H54 (cell line): ENCODE results near the gene TSPAN13.
"Not testable (repeated sequence)": the region's sequence is repeated elsewhere in the genome, so short reads cannot be mapped to it uniquely, and the experiment has no call there.

Source experiments
- DNase-seq: peaks from one replicate; pipeline ENCODE4 v3.0.0; 2011; ENCODE audit warnings: low spot score, mixed read lengths; ENCODE audit not compliant: insufficient read length
- FAIRE-seq: peaks from 3 replicates; lab custom pipeline; 2011; peaks lifted over from hg19 to GRCh38; lab: Jason Lieb, UNC
- POLR2A ChIP-seq: IDR thresholded peaks from 2 replicates; pipeline ENCODE4 v1.6.1; 2011; ENCODE audit warnings: low read depth, mild to moderate bottlenecking, low read length

The TSPAN13 gene

GRCh38 chr7:16753932-16754855 is 639 bp downstream of the TSPAN13 start:
- no peak for FAIRE-seq
- DNase-seq = no peak
- no peak for TF ChIP-seq POLR2A

DNA sequence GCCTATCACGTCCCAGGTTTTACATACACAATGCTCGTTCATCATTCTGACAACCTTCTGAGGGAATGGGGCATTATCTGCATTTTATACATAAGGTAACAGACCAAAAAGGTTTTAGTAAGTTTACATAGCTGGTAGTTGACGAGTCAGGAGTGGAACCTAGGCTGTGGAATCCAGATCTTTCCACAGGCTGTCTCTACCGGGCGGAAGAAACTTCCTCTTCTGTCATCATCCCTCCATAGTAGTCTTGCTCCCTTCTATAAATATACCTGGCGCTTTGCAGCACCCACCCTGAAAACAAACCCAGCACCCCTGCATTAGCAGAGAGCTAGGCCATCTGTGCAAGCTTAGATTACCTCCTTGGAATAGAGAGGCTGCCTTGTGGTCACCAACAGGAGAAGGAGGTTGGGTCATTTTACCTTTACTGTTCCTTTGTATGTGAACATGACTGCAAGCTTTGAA is 1.3 kb downstream of the TSPAN13 start:
- DNase-seq (no peak), FAIRE-seq (no peak)
- TF ChIP-seq POLR2A = no peak

- FAIRE-seq (no peak), DNase-seq (no peak)
- no peak for TF ChIP-seq POLR2A
Measured at GRCh38 chr7:16755397-16755796, 1.8 kb downstream of the TSPAN13 start.

DNA sequence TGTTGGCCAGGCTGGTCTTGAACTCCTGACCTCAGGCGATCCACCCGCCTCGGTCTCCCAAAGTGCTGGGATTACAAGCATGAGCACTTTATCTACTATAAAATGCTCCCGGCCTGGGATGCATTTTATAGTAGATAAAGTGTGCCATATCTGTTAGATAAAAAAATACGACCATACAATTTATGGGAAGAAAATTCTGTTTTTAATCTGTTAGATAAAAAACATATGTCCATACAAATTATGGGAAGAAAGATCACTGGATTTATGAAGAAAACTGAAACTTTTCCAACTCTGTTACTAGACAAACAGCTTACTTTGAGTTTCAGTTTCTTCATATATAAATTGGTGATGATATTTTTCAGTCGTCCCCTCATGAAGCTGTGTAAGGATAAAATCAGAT is 4.5 kb downstream of the TSPAN13 start:
- no peak for DNase-seq
- TF ChIP-seq POLR2A = no peak
- FAIRE-seq = no peak

- TF ChIP-seq POLR2A = no peak
- DNase-seq (no peak), FAIRE-seq (no peak)
Measured at GRCh38 chr7:16758631-16759611, 5.4 kb downstream of the TSPAN13 start.

DNA sequence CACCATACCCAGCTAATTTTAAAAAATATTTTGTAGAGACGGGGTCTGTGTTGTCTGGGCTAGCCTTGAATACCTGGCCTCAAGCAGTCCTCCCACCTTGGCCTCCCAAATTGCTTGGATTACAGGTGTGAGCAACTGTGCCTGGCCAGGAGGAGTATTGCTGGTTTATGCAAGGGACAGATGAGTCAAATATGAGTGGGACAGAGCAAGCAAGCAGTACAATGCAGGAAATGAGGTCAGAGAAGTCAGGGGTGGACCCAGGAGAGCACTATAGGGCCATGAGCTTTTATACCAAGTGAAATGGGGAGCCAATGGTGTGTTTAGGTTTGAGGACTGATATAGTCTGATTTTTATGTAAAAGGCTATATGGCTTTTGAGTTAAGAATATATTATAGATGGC is 6.3 kb downstream of the TSPAN13 start:
- DNase-seq (no peak), FAIRE-seq (no peak)
- no peak for TF ChIP-seq POLR2A

GRCh38 chr7:16762177-16762576 is 8.6 kb downstream of the TSPAN13 start:
- TF ChIP-seq POLR2A = no peak
- DNase-seq (no peak), FAIRE-seq (no peak)

GRCh38 chr7:16764942-16765341 is 11.4 kb downstream of the TSPAN13 start:
- TF ChIP-seq POLR2A = no peak
- no peak for FAIRE-seq
- no peak for DNase-seq

DNA sequence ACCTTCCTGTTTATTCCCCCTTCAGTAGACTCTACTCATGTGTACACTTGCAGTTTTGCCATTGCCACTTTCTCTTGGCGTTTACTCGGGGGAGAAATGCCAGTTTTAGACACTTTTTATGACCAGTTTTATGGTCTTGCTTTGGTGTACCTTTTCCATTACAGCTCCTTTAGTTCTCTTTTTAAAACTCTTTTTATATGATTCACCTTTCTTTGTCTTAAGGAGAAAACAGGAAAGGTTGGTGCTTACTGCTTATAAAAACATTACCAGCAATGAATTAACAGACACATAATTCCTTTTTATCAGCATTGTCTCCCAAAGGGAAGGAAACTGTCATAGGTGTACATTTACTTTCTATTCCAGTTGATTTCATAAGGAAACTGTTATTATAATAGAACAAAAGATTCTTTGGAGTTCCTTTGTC is 11.9 kb downstream of the TSPAN13 start:
- no peak for FAIRE-seq
- no peak for TF ChIP-seq POLR2A
- DNase-seq = no peak

- not testable (repeated sequence) for FAIRE-seq, DNase-seq
Measured at GRCh38 chr7:16769994-16770393, 16.4 kb downstream of the TSPAN13 start.

GRCh38 chr7:16770657-16771329 is 17.2 kb downstream of the TSPAN13 start:
- TF ChIP-seq POLR2A = no peak
- DNase-seq = no peak
- FAIRE-seq = no peak

DNA sequence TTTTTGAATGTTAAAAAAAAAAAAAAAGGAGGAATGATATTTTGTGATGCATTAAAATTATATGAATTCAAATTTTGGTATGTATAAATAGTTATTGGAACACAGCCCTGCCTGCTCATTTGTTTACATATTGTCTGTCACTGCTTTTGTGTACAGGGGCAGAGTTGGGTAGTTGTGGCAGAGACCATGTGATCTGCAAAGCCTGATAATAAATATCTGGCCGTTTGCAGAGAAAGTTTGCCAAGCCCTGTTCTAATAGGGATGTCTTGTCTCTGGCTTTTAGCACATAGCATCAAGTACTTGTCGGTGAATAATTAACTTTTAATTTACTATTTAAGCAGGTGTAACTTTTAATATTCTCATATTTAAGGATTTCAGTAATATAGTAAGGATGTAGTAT is 19.8 kb downstream of the TSPAN13 start:
- TF ChIP-seq POLR2A = no peak
- DNase-seq = no peak
- no peak for FAIRE-seq

DNA sequence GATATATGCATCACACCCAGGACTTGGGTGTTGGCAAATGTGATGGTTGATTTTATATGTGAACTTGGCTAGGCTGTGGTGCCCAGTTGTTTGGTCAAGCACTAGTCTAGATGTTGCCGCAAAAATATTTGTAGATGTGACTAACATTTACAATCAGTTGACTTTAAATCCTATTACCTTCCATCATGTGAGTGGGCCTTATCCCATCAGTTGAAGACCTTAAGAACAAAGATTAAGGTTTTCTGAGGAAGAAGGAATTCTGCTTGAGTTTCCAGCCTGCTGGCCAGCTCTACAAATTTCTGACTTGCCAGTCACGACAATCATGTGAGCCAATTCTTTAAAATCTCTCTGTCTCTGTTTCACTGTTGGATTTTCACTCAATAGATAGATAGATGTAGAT is 20.3 kb downstream of the TSPAN13 start:
- TF ChIP-seq POLR2A = no peak
- no peak for DNase-seq
- no peak for FAIRE-seq
